Activated CD4-positive, alpha-beta T cell treated with anti-CD3 and anti-CD28 coated beads, Interleukin-2, amount 10 ng/mL, durations not matched to agents 7 days and 5 days (primary cell): Measurements from ENCODE around the gene STXBP6. TPM values are rescaled to one million over a fixed set of nuclear protein-coding genes. Genes with fewer than 3 reads are reported as not detected.
"Not testable (repeated sequence)": the region's sequence is repeated elsewhere in the genome, so short reads cannot be mapped to it uniquely, and the experiment has no call there.

Experiments
- CTCF ChIA-PET: fragments of 350-600 bp; sonication (Branson Sonifier 250); formaldehyde crosslinking; loops from one replicate; lab custom pipeline; 2021; ENCODE audit warnings: antibody characterized with exemption; lab: Charles Lee
- POLR2A ChIA-PET: fragments of 350-600 bp; sonication (Branson Sonifier 250); formaldehyde crosslinking; loops from one replicate; lab custom pipeline; 2021; ENCODE audit warnings: antibody characterized with exemption; lab: Charles Lee
- DNase-seq: peaks from one replicate; pipeline ENCODE4 v3.0.0-alpha.2; 2020
- H3K27ac Mint-ChIP-seq: one replicate; pipeline ENCODE4 v1.8.0; 2021; ENCODE audit warnings: mild to moderate bottlenecking, moderate library complexity, mixed read lengths
- H3K27me3 Mint-ChIP-seq: one replicate; pipeline ENCODE4 v1.8.0; 2021; ENCODE audit warnings: mixed read lengths
- H3K36me3 Mint-ChIP-seq: one replicate; pipeline ENCODE4 v1.8.0; 2021; ENCODE audit warnings: low read depth, mixed read lengths
- H3K4me1 Mint-ChIP-seq: one replicate; pipeline ENCODE4 v1.8.0; 2021; ENCODE audit warnings: mixed read lengths
- H3K4me3 Mint-ChIP-seq: one replicate; pipeline ENCODE4 v1.8.0; 2021; ENCODE audit warnings: mild to moderate bottlenecking, moderate library complexity, mixed read lengths
- H3K9me3 Mint-ChIP-seq: one replicate; pipeline ENCODE4 v1.8.0; 2021; ENCODE audit warnings: mixed read lengths
- total RNA-seq, 2 experiments: library from RNA; stranded (reverse); gene quantifications; one replicate each; pipeline ENCODE4 v1.2.3, GENCODE V29; 2021

Gene STXBP6
- total RNA-seq, 2 experiments from 2014 or later = not detected

DNA sequence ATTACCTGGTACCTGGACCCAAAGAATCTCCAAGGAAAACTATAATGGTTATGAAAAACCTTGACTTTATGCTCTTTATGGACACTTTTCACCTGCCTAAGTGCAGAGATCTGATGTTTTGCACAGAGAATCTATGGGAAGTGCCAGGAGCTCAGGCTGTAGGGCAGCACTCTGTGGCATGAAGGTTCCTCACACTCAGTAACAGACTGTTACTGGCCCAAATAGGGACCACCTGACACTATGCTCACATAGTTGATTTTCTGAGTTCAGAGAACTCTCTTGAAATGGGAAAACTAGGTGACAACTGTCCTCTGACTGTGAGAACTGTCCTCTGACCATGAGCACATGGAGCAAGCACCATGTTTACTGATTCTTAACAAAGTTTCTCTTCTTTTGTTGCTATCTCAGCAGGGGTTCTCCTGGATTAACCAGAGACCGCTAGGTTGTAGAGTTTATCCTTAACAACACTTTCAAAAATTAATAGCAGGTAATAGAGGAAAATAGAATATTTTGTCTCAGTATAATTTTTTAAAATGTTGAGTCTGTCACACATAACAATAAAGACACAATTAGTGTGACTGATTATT, 101.6 kb downstream of the STXBP6 start:
- peaks cover 3% of the 10 kb centered on the region for H3K27me3 Mint-ChIP-seq
- H3K4me3 Mint-ChIP-seq = no peak overlapping the region
- no peak overlapping the region for H3K27ac Mint-ChIP-seq
- H3K36me3 Mint-ChIP-seq = no peaks in the 10 kb centered on the region
- CTCF ChIA-PET = no interaction called here
- H3K4me1 Mint-ChIP-seq = no peaks in the 10 kb centered on the region
- H3K9me3 Mint-ChIP-seq = no peaks in the 10 kb centered on the region
- POLR2A ChIA-PET = no interaction called here
- no peak for DNase-seq

- DNase-seq = no peak
- POLR2A ChIA-PET = no interaction called here
These were observed 102.8 kb downstream of the STXBP6 start for GRCh38 chr14:24947131-24947530.

GRCh38 chr14:24944800-24945199, 105.1 kb downstream of the STXBP6 start:
- Mint-ChIP-seq H3K27ac (no peak overlapping the region), H3K9me3 (no peaks in the 10 kb centered on the region), H3K36me3 (no peaks in the 10 kb centered on the region), H3K27me3 (peaks cover 3% of the 10 kb centered on the region), H3K4me1 (no peaks in the 10 kb centered on the region), H3K4me3 (no peak overlapping the region)
- no peak for DNase-seq
- ChIA-PET POLR2A (no interaction called here), CTCF (no interaction called here)

More at GRCh38 chr14:24947131-24947530, 102.8 kb downstream of the STXBP6 start:
- CTCF ChIA-PET = no interaction called here
- peaks cover 3% of the 10 kb centered on the region for H3K27me3 Mint-ChIP-seq
- no peaks in the 10 kb centered on the region for H3K9me3 Mint-ChIP-seq
- H3K4me3 Mint-ChIP-seq = no peak overlapping the region
- no peaks in the 10 kb centered on the region for H3K36me3 Mint-ChIP-seq
- no peaks in the 10 kb centered on the region for H3K4me1 Mint-ChIP-seq
- no peak overlapping the region for H3K27ac Mint-ChIP-seq

DNA sequence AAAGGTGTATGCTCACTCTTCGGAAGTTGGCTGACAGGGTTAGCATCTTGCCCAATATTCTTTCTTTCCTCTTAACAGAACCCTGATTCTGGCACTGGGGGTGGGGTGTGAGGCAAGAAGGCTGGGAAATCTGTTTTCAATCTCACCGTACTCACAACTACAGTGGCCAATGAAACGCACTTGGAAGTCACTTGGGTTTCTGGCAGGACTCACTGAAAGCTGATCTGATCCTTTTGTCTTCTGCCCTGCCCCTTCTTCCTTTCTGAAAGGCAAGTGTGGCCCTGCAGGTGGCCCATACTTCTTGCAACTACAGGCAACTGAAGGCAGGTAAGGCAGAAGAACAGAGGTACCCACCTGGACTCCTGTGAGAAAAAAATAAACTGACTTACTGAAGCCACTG, 106.9 kb downstream of the STXBP6 start:
- Mint-ChIP-seq H3K4me1 (no peaks in the 10 kb centered on the region), H3K27me3 (peaks cover 3% of the 10 kb centered on the region), H3K4me3 (no peak overlapping the region), H3K36me3 (no peaks in the 10 kb centered on the region), H3K9me3 (no peaks in the 10 kb centered on the region), H3K27ac (no peak overlapping the region)
- no peak for DNase-seq
- ChIA-PET CTCF (no interaction called here), POLR2A (no interaction called here)

DNA sequence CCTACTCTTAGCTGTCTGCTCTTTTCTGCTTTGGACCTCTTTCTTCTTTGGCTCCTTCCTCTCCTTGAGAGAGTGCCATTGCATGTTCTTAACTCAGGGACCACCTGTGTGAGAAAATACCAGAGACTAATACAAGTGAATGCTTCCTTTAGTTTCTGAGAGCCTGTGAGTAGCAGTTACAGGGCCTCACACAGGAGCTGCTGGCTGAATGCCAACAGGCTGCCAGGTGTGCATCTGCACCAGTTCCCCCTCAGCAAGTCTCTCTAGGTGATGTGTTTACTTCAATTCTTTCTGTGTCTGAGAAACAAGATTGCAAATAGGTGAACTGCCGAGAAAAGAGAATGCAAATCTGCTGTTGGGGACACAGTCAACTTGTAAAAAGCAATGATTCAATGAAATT, 108.2 kb downstream of the STXBP6 start:
- peaks cover 3% of the 10 kb centered on the region for H3K27me3 Mint-ChIP-seq
- H3K9me3 Mint-ChIP-seq = no peaks in the 10 kb centered on the region
- no peaks in the 10 kb centered on the region for H3K36me3 Mint-ChIP-seq
- CTCF ChIA-PET = no interaction called here
- POLR2A ChIA-PET = no interaction called here
- H3K4me1 Mint-ChIP-seq = no peaks in the 10 kb centered on the region
- H3K4me3 Mint-ChIP-seq = no peak overlapping the region
- DNase-seq = no peak
- H3K27ac Mint-ChIP-seq = no peak overlapping the region

DNA sequence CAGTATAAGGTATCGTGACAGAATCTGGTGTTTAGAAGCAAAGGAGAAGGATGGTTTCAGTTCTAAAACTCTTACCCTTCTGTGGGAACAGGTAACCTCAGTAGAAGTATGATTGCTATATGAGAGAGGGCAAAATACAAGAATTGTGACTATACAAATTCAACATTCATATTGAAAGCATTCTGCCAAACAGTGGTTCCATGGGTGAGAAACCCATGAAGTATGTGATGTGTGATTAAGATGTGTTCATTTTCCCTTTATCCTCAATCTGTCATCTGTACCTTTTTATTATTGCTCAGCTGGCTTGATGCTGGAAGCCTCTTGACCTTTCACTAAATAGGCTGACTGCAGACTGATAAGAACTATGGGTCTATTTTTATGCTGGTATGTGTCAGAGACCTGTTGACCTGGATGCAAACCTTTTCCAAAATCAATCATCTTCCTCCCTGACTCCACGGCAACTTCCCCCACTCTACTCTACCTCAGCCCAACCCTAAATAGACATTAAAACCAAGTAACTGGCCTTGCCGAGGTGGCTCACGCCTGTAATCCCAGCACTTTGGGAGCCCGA, 109.6 kb downstream of the STXBP6 start:
- Mint-ChIP-seq H3K36me3 (no peaks in the 10 kb centered on the region), H3K27me3 (no peaks in the 10 kb centered on the region), H3K4me1 (no peaks in the 10 kb centered on the region), H3K4me3 (no peak overlapping the region), H3K27ac (no peak overlapping the region), H3K9me3 (no peaks in the 10 kb centered on the region)
- DNase-seq = no peak
- ChIA-PET POLR2A (no interaction called here), CTCF (no interaction called here)

GRCh38 chr14:24938593-24938992, 111.4 kb downstream of the STXBP6 start:
- POLR2A ChIA-PET = no interaction called here
- no peaks in the 10 kb centered on the region for H3K9me3 Mint-ChIP-seq
- no peaks in the 10 kb centered on the region for H3K36me3 Mint-ChIP-seq
- H3K27me3 Mint-ChIP-seq = peaks cover 4% of the 10 kb centered on the region
- H3K4me3 Mint-ChIP-seq = no peak overlapping the region
- H3K27ac Mint-ChIP-seq = no peak overlapping the region
- no peak for DNase-seq
- CTCF ChIA-PET = interaction anchor here (0.6 kb wide), 1 partner anchor 14 kb away, joined by 3 read pairs; no protein-coding TSS in a partner anchor
- no peaks in the 10 kb centered on the region for H3K4me1 Mint-ChIP-seq

GRCh38 chr14:24937300-24937699, 112.6 kb downstream of the STXBP6 start:
- H3K9me3 Mint-ChIP-seq = no peaks in the 10 kb centered on the region
- H3K4me3 Mint-ChIP-seq = no peak overlapping the region
- ChIA-PET CTCF (no interaction called here), POLR2A (no interaction called here)
- no peaks in the 10 kb centered on the region for H3K36me3 Mint-ChIP-seq
- H3K27me3 Mint-ChIP-seq = peaks cover 4% of the 10 kb centered on the region
- no peak for DNase-seq
- H3K27ac Mint-ChIP-seq = no peak overlapping the region
- no peaks in the 10 kb centered on the region for H3K4me1 Mint-ChIP-seq

DNA sequence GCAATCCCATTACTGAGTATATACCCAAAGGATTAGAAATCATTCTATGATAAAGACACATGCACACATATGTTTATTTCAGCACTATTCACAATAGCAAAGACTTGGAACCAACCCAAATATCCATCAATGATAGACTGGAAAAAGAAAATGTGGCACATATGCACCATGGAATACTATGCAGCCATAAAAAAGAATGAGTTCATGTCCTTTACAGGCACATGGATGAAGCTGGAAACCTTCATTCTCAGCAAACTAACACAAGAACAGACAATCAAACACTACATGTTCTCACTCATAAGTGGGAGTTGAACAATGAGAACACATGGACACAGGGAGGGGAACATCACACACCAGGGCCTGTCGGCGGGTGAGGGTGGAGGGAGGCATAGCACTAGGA, 113.2 kb downstream of the STXBP6 start:
- H3K4me1 Mint-ChIP-seq, H3K27ac Mint-ChIP-seq, CTCF ChIA-PET, H3K4me3 Mint-ChIP-seq, DNase-seq, H3K9me3 Mint-ChIP-seq, H3K27me3 Mint-ChIP-seq, H3K36me3 Mint-ChIP-seq, POLR2A ChIA-PET: not testable (repeated sequence)

DNA sequence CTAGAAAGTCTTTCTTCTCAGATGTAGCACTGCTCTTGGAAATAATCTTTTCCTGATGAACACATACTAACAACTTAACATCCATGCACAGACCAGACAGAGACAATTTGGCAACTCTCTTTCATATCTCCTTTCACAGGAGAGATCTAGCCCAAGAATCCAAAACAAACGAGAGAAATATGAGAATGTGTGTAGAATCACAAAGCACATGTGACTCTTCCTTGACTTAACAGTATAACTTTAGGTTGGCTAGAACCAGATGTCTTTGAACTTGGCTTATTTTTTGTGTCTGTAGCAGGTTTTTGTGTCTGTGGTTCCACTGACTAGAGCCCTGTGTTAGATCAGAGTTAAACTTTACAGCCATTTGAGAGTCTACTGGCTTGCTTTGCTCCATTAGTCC, 114.2 kb downstream of the STXBP6 start:
- H3K9me3 Mint-ChIP-seq = no peaks in the 10 kb centered on the region
- H3K27ac Mint-ChIP-seq = no peak overlapping the region
- ChIA-PET POLR2A (no interaction called here), CTCF (no interaction called here)
- no peak overlapping the region for H3K4me3 Mint-ChIP-seq
- no peaks in the 10 kb centered on the region for H3K36me3 Mint-ChIP-seq
- H3K27me3 Mint-ChIP-seq = peaks cover 4% of the 10 kb centered on the region
- DNase-seq = no peak
- H3K4me1 Mint-ChIP-seq = no peaks in the 10 kb centered on the region

DNA sequence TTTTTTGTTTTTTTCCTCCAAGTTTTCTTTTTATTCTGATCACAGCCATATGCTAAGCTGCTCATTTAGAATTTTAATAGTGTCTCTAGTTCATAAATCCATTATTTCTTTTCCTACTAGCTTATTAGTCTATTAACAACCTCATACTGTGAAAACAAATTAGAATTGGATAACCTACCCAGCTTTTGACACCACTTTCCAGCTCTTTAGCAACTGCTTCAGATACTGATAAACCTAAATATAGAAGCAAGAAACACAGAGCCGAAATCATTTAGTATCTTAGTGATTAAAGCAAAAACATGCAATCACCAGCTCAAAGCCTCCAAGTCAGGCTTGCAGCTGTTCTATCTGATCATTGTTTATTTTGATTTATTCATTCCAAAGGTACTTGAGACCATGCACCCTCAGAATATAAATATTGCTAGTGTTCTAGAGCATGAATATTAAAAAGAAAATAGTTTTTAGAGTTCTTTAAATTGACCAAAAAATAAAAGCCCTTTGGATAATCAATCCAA, 121.5 kb downstream of the STXBP6 start:
- Mint-ChIP-seq H3K9me3 (no peaks in the 10 kb centered on the region), H3K36me3 (no peaks in the 10 kb centered on the region), H3K4me1 (no peaks in the 10 kb centered on the region), H3K4me3 (no peak overlapping the region), H3K27ac (no peak overlapping the region), H3K27me3 (peaks cover 10% of the 10 kb centered on the region)
- DNase-seq = no peak
- POLR2A ChIA-PET = no interaction called here
- CTCF ChIA-PET = no interaction called here

- H3K27me3 Mint-ChIP-seq = peaks cover 10% of the 10 kb centered on the region
- no peak for DNase-seq
- H3K4me3 Mint-ChIP-seq = no peak overlapping the region
- no peaks in the 10 kb centered on the region for H3K4me1 Mint-ChIP-seq
- CTCF ChIA-PET = no interaction called here
- POLR2A ChIA-PET = no interaction called here
- no peak overlapping the region for H3K27ac Mint-ChIP-seq
- no peaks in the 10 kb centered on the region for H3K9me3 Mint-ChIP-seq
- no peaks in the 10 kb centered on the region for H3K36me3 Mint-ChIP-seq
These were observed 122.1 kb downstream of the STXBP6 start for GRCh38 chr14:24927809-24928208.

GRCh38 chr14:24925771-24926374, 124.1 kb downstream of the STXBP6 start:
- DNase-seq = no peak
- Mint-ChIP-seq H3K4me3 (no peak overlapping the region), H3K4me1 (no peaks in the 10 kb centered on the region), H3K36me3 (no peaks in the 10 kb centered on the region), H3K27me3 (peaks cover 13% of the 10 kb centered on the region), H3K9me3 (no peaks in the 10 kb centered on the region), H3K27ac (no peak overlapping the region)
- POLR2A ChIA-PET = no interaction called here
- CTCF ChIA-PET = no interaction called here
